ENCODE data around the gene RHBDL2. TPM values are rescaled to one million over a fixed set of nuclear protein-coding genes. Genes with fewer than 3 reads are reported as not detected.

Gene RHBDL2
- total and polyA plus RNA-seq, 2 of the 4 experiments (the other 2 are of a cell fraction): 0.36 to 0.38 TPM

DNA sequence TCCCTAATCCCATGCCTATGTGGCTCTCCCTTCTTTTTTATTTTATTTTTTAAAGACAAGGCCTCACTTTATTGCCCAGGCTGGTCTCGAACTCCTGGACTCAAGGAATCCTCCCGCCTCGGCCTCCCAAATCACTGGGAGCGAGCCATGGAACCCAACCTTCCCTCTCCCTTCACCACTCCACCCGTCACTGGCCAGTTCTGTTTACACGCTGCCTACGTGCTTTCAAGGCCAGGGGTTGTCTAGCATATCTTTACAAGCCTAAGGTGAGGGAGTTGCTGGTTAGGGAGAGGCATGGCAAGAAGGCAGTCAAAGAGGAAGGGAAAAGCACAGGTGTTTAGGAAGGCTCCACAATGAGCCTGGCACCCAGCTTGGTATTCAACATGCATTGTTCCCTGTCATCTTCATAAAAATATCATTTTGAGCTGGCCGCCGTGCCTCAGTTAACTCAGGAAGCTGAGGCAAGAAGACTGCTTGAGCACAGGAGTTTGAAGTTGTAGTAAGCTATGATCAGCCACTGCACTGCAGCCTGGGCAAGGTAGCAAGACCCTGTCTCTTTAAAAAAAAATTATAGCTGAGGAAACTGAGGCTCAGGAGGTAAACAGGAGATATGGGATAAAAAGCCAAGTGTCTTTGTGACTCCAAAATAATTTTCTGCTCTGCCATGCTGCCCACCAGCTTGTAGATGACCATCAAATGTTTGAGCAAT is 1.1 kb downstream of the RHBDL2 start:
- Histone ChIP-seq H3K27ac (ENCODE audit: insufficient read depth, low read length) (no peak overlapping the region), H2AFZ (replicated peaks; ENCODE audit: low read length, poor library complexity) (peak overlapping the region; percentile 24), H2AK5ac (ENCODE audit: low read depth, low read length) (no peak overlapping the region; the same call in 1 of the 2 replicates), H2BK20ac (ENCODE audit: low read depth, low read length) (no peak overlapping the region), H3K9ac (ENCODE audit: low read depth, low read length) (no peak overlapping the region), H3K4me2 (ENCODE audit: low read depth, low read length) (no peak overlapping the region), H3K27me3 (ENCODE audit: control insufficient read depth, insufficient read depth, low read length) (no peaks in the 10 kb centered on the region), H4K91ac (ENCODE audit: insufficient read depth, low read depth, low read length) (no peak overlapping the region), H2BK15ac (ENCODE audit: low read depth, low read length) (no peak overlapping the region), H3K4ac (ENCODE audit: low read depth, low read length) (no peak overlapping the region), H4K8ac (ENCODE audit: low read depth in 2 of 2, low read length in 2 of 2) (no peak overlapping the region), H3K79me1 (ENCODE audit: low read depth in 1 of 2, low read length in 2 of 2) (no peaks in the 10 kb centered on the region), H3K9me1 (ENCODE audit: insufficient read depth, low read length) (no peaks in the 10 kb centered on the region; the same call in 1 of the 2 replicates), H3K36me3 (ENCODE audit: control insufficient read depth, insufficient read depth, low read length) (no peaks in the 10 kb centered on the region), H3K4me3 (ENCODE audit: insufficient read depth, low read depth, low read length) (no peak overlapping the region), H3K14ac (replicated peaks; ENCODE audit: low read depth, low read length) (no peak overlapping the region), H2BK5ac (ENCODE audit: low read depth, low read length, poor library complexity, severe bottlenecking) (no peak overlapping the region), H2BK120ac (ENCODE audit: low read depth, low read length) (no peak overlapping the region), H2AK9ac (replicated peaks; ENCODE audit: low read depth, low read length, poor library complexity) (peak overlapping the region; percentile 65), H4K5ac (ENCODE audit: low read depth, low read length) (no peak overlapping the region), H4K20me1 (ENCODE audit: insufficient read depth, low read length) (no peaks in the 10 kb centered on the region), H3K18ac (ENCODE audit: low read depth, low read length) (no peak overlapping the region), H3K4me1 (ENCODE audit: control insufficient read depth, insufficient read depth, low read length) (peaks cover 2% of the 10 kb centered on the region; the same call in 1 of the 2 replicates), H3K56ac (ENCODE audit: extremely low read depth, insufficient read depth, low read length) (no peak overlapping the region), H3K9me3 (ENCODE audit: control insufficient read depth, insufficient read depth, low read length) (no peaks in the 10 kb centered on the region), H3K23ac (ENCODE audit: low read depth, low read length) (no peak overlapping the region)
- in situ Hi-C loops (cut with MboI; ENCODE audit: low sequenced_read_pairs) (no loop called here), dilution Hi-C loops (cut with HindIII; ENCODE audit: low sequenced_read_pairs, unreplicated experiment) (no loop called here), intact Hi-C loops (cut with micrococcal nuclease) (no loop called here)
- POLR2A ChIA-PET (ENCODE audit: unreplicated experiment): no interaction called here
- DNase-seq (no peak), ATAC-seq (ENCODE audit: low read depth) (no peak)
- TF ChIP-seq USF2 (IDR thresholded peaks at IDR 0.05; ENCODE audit: low read depth, low read length) (no peak), CTCF (conservative IDR thresholded peaks at IDR 0.05; ENCODE audit: low read depth, low read length) (no peak), SMC3 (IDR thresholded peaks at IDR 0.05; ENCODE audit: low read depth, low read length) (no peak), FOS (IDR thresholded peaks at IDR 0.05; ENCODE audit: low read depth, low read length) (no peak), CHD1 (IDR thresholded peaks at IDR 0.05; ENCODE audit: low read depth, low read length) (no peak), MXI1 (IDR thresholded peaks at IDR 0.05; ENCODE audit: borderline replicate concordance, low read depth, low read length) (no peak), NFE2L2 (IDR thresholded peaks at IDR 0.05; ENCODE audit: low read depth, low read length) (no peak), POLR2A (IDR thresholded peaks at IDR 0.05; ENCODE audit: low read depth, low read length) (no peak), ELK1 (IDR thresholded peaks at IDR 0.05; ENCODE audit: borderline replicate concordance, low read depth, low read length) (no peak), CEBPB (IDR thresholded peaks at IDR 0.05; ENCODE audit: low read depth, low read length) (no peak), RFX5 (IDR thresholded peaks at IDR 0.05; ENCODE audit: low read depth, low read length) (no peak), BHLHE40 (IDR thresholded peaks at IDR 0.05; ENCODE audit: low read depth, low read length) (no peak), RCOR1 (IDR thresholded peaks at IDR 0.05; ENCODE audit: insufficient replicate concordance, low read length) (no peak), MAZ (IDR thresholded peaks at IDR 0.05; ENCODE audit: borderline replicate concordance, low read depth, low read length) (no peak), MAFK (IDR thresholded peaks at IDR 0.05; ENCODE audit: low read depth, low read length) (no peak), RAD21 (IDR thresholded peaks at IDR 0.05; ENCODE audit: low read length) (no peak)
- 100% methylated on average over 2 of the region's 9 CpGs; no CpG with 5 or more reads in 1 of the 2 experiments for WGBS, 2 experiments (ENCODE audit: extremely low coverage in 2 of 2, insufficient read length in 1 of 2)
- CTCF ChIA-PET: no interaction called here
- BruUV-seq (replicated peaks): no TSS peak

All from IMR-90 (cell line).